ENCODE results near the gene RFX3. TPM values are rescaled to one million over a fixed set of nuclear protein-coding genes. Genes with fewer than 3 reads are reported as not detected.

Gene RFX3
- total RNA-seq, 2 donors from 2014 or later, result 10.9 to 15.5 TPM

DNA sequence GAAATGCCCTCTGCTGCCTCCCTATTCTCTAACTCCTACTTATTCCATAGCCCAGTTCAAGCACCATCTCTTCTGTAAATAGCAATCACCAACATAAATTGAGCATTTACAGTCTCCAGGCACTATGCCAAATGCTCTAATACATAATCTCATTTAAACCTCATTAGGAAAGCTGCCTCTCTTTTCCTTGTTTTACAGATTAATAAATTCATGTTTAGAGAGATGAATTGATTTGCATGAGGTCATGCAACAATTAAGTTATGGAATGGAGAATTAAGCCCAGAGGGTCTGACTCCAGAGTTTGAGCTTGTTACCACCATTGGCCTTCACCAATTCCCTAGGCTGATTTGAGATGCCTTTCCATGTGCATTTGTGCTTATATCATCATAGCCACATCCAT, 23.4 kb upstream of the RFX3 start:
- Histone ChIP-seq H3K9me3 (no peaks in the 10 kb centered on the region), H3K27ac (no peak overlapping the region), H3K27me3 (replicated peaks; ENCODE audit: insufficient read depth) (no peaks in the 10 kb centered on the region), H3K36me3 (no peaks in the 10 kb centered on the region), H3K4me3 (no peak overlapping the region), H3K4me1 (replicated peaks) (no peaks in the 10 kb centered on the region)
- no peak for DNase-seq (ENCODE audit: low spot score)
- intact Hi-C loops (cut with DNase I), result no loop called here
- TF ChIP-seq, protein P1, sequence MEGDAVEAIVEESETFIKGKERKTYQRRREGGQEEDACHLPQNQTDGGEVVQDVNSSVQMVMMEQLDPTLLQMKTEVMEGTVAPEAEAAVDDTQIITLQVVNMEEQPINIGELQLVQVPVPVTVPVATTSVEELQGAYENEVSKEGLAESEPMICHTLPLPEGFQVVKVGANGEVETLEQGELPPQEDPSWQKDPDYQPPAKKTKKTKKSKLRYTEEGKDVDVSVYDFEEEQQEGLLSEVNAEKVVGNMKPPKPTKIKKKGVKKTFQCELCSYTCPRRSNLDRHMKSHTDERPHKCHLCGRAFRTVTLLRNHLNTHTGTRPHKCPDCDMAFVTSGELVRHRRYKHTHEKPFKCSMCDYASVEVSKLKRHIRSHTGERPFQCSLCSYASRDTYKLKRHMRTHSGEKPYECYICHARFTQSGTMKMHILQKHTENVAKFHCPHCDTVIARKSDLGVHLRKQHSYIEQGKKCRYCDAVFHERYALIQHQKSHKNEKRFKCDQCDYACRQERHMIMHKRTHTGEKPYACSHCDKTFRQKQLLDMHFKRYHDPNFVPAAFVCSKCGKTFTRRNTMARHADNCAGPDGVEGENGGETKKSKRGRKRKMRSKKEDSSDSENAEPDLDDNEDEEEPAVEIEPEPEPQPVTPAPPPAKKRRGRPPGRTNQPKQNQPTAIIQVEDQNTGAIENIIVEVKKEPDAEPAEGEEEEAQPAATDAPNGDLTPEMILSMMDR (IDR thresholded peaks at IDR 0.05), result no peak
- TF ChIP-seq POLR2A (IDR thresholded peaks at IDR 0.05) (no peak), POLR2AphosphoS5 (IDR thresholded peaks at IDR 0.05) (no peak)

DNA sequence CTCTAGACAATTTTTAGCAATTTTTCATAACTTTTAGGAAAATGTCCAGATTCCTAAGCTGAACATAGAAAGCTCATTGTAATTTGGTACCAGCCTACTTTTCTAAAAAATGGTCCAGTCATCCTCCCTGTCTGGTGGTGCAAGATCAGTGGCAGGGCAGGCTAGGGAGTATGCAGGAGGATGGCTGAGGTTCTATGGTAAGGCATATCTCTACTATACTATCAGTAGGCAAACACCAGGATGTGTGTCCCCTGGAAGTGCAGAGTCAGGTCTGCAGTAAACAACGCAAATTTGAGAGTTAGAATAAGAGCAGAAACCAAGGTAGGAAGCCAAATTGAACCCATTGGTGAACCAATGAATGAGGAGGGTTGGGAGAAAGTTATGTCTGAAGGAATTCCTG, 22.8 kb upstream of the RFX3 start:
- 86% methylated on average over 1 of the region's 1 CpG for WGBS
- H3K27ac ChIP-seq, result no peak overlapping the region
- intact Hi-C loops (cut with DNase I), result no loop called here
- H3K4me3 ChIP-seq, result no peak overlapping the region
- TF ChIP-seq POLR2A (IDR thresholded peaks at IDR 0.05) (no peak), POLR2AphosphoS5 (IDR thresholded peaks at IDR 0.05) (no peak)
- TF ChIP-seq, protein P1 (IDR thresholded peaks at IDR 0.05), result no peak
- no peaks in the 10 kb centered on the region for H3K9me3 ChIP-seq
- DNase-seq (ENCODE audit: low spot score), result no peak
- no peaks in the 10 kb centered on the region for H3K4me1 ChIP-seq (replicated peaks)
- no peaks in the 10 kb centered on the region for H3K27me3 ChIP-seq (replicated peaks; ENCODE audit: insufficient read depth)
- H3K36me3 ChIP-seq, result no peaks in the 10 kb centered on the region

DNA sequence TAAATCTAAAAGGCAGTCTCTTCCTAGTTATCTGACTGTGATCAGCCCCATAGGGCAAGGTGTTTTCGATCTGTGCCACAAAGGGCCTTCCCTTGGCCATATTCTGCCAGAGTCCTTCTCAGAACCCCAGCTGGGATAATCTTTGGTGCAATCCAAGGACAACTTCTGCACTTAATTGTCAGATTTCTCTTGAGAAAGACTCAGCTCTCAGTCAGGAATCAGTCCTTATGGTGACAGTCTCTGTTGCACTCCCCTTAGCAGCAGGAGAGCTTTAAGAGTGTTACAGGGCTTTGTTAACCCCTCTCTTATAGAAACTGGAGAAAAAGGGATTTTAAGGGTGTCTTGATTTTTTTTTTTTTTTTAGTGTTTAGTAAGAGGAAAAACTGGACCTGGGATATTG, 15.4 kb upstream of the RFX3 start:
- Histone ChIP-seq H3K27me3 (replicated peaks; ENCODE audit: insufficient read depth) (no peaks in the 10 kb centered on the region), H3K36me3 (no peaks in the 10 kb centered on the region), H3K27ac (no peak overlapping the region), H3K4me3 (no peak overlapping the region), H3K4me1 (replicated peaks) (no peaks in the 10 kb centered on the region), H3K9me3 (no peaks in the 10 kb centered on the region)
- 93% methylated on average over 1 of the region's 1 CpG for whole genome bisulfite sequencing
- intact Hi-C loops (cut with DNase I), result no loop called here
- no peak for DNase-seq (ENCODE audit: low spot score)
- no peak for TF ChIP-seq POLR2AphosphoS5 (IDR thresholded peaks at IDR 0.05)
- TF ChIP-seq, protein P1 (IDR thresholded peaks at IDR 0.05), result no peak
- no peak for TF ChIP-seq POLR2A (IDR thresholded peaks at IDR 0.05)

DNA sequence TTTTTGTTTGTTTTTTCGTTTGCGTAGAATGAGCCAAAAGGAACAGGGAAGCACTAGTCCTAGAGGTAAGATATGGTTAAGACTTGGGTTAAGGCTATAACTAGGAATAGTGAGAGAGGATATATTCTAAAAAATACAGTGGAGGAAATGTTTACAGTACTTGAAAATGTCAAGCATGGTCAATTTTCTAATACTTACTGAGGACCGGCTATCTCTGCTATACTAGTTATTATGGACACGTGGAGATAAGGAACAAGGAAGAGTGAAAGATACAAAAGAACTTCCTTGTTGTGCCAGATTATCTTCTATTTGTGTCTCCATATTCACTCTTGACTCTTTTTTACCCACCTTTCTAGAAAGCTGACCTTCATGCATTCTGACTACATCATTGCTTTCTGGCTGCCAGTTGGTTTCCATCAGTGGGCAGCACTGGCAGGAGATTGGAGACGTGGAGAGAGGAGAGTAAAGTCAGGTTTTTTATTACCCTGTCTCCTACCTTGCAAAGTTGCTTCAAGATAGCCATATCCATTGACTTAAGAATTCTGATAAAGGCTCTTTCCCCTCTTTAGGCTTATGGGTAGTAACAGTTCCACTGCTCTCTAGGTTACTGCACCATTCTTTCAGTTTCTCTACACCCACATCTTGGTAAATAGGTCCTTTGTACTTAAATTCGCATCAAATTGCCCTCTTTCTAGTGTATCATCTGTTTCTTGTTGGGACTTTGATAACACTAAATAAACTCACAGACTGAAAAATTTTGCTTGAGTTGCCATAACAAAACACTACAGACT, 9.0 kb upstream of the RFX3 start:
- intact Hi-C loops (cut with DNase I), result no loop called here
- Histone ChIP-seq H3K27me3 (replicated peaks; ENCODE audit: insufficient read depth) (no peaks in the 10 kb centered on the region), H3K9me3 (no peaks in the 10 kb centered on the region), H3K36me3 (no peaks in the 10 kb centered on the region), H3K27ac (no peak overlapping the region), H3K4me3 (no peak overlapping the region), H3K4me1 (replicated peaks) (no peaks in the 10 kb centered on the region)
- 87% methylated on average over 6 of the region's 6 CpGs for WGBS
- DNase-seq (ENCODE audit: low spot score), result no peak
- TF ChIP-seq, protein P1 (IDR thresholded peaks at IDR 0.05), result no peak
- TF ChIP-seq POLR2A (IDR thresholded peaks at IDR 0.05) (no peak), POLR2AphosphoS5 (IDR thresholded peaks at IDR 0.05) (no peak)

DNA sequence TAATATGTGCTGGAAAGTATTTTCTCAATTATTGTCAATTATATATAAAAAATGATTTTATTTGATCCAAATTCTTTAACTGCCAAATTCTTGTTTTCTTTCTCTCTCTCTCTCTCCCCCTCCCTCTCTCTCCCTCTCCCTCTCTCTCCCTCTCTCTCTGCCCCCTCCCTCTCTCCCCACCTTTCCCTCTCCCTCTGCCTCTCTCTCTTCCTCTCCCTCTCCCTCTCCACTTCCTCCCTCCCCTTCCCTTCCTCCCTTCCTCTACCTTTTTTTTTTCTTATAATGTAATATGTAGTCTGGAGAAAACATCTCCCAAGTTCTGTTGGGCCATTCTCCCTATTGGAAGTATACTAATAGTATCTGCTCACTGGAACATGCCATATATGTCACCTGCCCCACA, 6.4 kb upstream of the RFX3 start:
- Histone ChIP-seq H3K4me1 (replicated peaks) (peaks cover 2% of the 10 kb centered on the region), H3K36me3 (no peaks in the 10 kb centered on the region), H3K4me3 (no peak overlapping the region), H3K27ac (no peak overlapping the region), H3K9me3 (no peaks in the 10 kb centered on the region), H3K27me3 (replicated peaks; ENCODE audit: insufficient read depth) (no peaks in the 10 kb centered on the region)
- intact Hi-C loops (cut with DNase I), result no loop called here
- TF ChIP-seq POLR2AphosphoS5 (IDR thresholded peaks at IDR 0.05), result no peak
- TF ChIP-seq, protein P1 (IDR thresholded peaks at IDR 0.05), result no peak
- TF ChIP-seq POLR2A (IDR thresholded peaks at IDR 0.05), result no peak
- DNase-seq (ENCODE audit: low spot score), result no peak
